ENCODE measurements around the gene MAP4K2. TPM values are rescaled to one million over a fixed set of nuclear protein-coding genes. Genes with fewer than 3 reads are reported as not detected.

MAP4K2 gene
- total and polyA plus RNA-seq, 2 of the 13 experiments (the other 11 are each of a cell fraction or from before 2014, with no cell fraction given): 8.3 to 17.6 TPM

DNA sequence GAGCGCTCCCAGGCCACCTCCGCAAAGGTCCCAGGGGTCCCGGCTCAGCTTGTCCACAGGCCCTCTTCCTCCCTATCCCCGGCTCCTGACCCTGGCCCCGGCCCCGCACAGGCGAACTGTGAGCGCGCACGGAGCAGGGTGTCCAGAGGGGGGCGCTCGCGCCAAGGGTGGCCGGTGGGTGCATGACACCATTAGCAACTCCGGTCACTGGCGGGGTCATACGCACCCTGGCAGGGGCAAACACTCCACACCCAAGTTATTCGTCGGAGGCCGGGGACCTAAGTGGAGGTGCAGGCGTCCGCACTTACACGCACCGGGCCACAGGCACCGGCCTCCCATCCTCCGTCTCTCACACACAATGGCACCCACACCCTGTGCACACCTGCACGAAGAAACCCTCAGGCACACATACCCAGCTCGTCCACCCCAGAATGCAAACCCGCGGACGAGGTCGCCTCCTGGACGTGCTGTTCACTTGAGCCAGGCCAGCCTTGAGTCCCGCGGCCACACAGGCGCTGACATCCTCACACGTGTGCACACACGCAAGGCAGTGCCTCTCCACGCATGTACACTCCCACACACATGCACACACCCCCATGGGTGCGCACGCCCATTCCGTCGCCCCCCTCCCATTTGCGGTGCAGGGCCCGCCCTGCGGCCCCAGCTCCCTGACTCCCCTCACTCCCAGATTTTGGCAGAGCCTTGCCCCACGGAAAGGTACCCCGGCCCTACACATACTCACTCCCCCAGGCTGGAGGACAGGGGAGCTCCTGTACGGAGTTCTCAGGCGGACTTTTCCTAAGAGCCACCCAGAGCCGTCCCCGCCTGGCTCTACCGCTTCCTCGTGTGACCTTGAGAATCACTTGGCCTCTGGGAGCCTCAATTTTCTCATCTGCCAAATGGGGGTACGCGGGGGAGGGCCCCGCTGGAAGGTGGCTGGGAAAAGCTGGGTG is 59.1 kb downstream of the MAP4K2 start, which contains the start of gene RASGRP2 (continued):
- TF ChIP-seq, protein P1, sequence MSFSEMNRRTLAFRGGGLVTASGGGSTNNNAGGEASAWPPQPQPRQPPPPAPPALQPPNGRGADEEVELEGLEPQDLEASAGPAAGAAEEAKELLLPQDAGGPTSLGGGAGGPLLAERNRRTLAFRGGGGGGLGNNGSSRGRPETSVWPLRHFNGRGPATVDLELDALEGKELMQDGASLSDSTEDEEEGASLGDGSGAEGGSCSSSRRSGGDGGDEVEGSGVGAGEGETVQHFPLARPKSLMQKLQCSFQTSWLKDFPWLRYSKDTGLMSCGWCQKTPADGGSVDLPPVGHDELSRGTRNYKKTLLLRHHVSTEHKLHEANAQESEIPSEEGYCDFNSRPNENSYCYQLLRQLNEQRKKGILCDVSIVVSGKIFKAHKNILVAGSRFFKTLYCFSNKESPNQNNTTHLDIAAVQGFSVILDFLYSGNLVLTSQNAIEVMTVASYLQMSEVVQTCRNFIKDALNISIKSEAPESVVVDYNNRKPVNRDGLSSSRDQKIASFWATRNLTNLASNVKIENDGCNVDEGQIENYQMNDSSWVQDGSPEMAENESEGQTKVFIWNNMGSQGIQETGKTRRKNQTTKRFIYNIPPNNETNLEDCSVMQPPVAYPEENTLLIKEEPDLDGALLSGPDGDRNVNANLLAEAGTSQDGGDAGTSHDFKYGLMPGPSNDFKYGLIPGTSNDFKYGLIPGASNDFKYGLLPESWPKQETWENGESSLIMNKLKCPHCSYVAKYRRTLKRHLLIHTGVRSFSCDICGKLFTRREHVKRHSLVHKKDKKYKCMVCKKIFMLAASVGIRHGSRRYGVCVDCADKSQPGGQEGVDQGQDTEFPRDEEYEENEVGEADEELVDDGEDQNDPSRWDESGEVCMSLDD (CRISPR knock-in tag; IDR thresholded peaks at IDR 0.05; ENCODE audit: borderline replicate concordance): no peak
- TF ChIP-seq YY1 (IDR thresholded peaks at IDR 0.05; ENCODE audit: insufficient read depth, insufficient replicate concordance, low read depth, low read length) (peak; percentile 12), ADNP (CRISPR knock-in tag; IDR thresholded peaks at IDR 0.05) (peak; percentile 65; the same call in 1 of the 2 replicates), ZBTB25 (CRISPR knock-in tag; IDR thresholded peaks at IDR 0.05) (no peak), NR1H2 (CRISPR knock-in tag; IDR thresholded peaks at IDR 0.05; ENCODE audit: borderline replicate concordance, low read depth) (no peak), CBX5 (CRISPR knock-in tag; IDR thresholded peaks at IDR 0.05; ENCODE audit: borderline replicate concordance) (no peak), ZNF468 (CRISPR knock-in tag; IDR thresholded peaks at IDR 0.05) (no peak), MIER3 (CRISPR knock-in tag; IDR thresholded peaks at IDR 0.05; ENCODE audit: borderline replicate concordance) (no peak), ZFP62 (CRISPR knock-in tag; IDR thresholded peaks at IDR 0.05) (no peak), ZNF264 (CRISPR knock-in tag; IDR thresholded peaks at IDR 0.05) (no peak), IKZF1 (IDR thresholded peaks at IDR 0.05) (no peak), WIZ (CRISPR knock-in tag; IDR thresholded peaks at IDR 0.05) (no peak), CBX1 (IDR thresholded peaks at IDR 0.05; ENCODE audit: low read depth) (no peak), RFXANK (CRISPR knock-in tag; IDR thresholded peaks at IDR 0.05) (no peak), ZSCAN9 (CRISPR knock-in tag; IDR thresholded peaks at IDR 0.05; ENCODE audit: borderline replicate concordance) (no peak), ZNF10 (CRISPR knock-in tag; IDR thresholded peaks at IDR 0.05; ENCODE audit: borderline replicate concordance, low read depth) (no peak), PHF5A (CRISPR knock-in tag; IDR thresholded peaks at IDR 0.05; ENCODE audit: low read depth, unreplicated experiment) (no peak), ZNF589 (CRISPR knock-in tag; conservative IDR thresholded peaks at IDR 0.05) (no peak), FOXJ3 (CRISPR knock-in tag; IDR thresholded peaks at IDR 0.05; ENCODE audit: borderline replicate concordance) (no peak), EEA1 (CRISPR knock-in tag; IDR thresholded peaks at IDR 0.05; ENCODE audit: borderline replicate concordance) (no peak), SMARCE1 (IDR thresholded peaks at IDR 0.05; ENCODE audit: borderline replicate concordance) (no peak), ZBTB7B (CRISPR knock-in tag; IDR thresholded peaks at IDR 0.05) (no peak), FLYWCH1 (CRISPR knock-in tag; IDR thresholded peaks at IDR 0.05) (no peak), KLF12 (CRISPR knock-in tag; IDR thresholded peaks at IDR 0.05; ENCODE audit: borderline replicate concordance) (no peak)
- TF ChIP-seq, protein P2, sequence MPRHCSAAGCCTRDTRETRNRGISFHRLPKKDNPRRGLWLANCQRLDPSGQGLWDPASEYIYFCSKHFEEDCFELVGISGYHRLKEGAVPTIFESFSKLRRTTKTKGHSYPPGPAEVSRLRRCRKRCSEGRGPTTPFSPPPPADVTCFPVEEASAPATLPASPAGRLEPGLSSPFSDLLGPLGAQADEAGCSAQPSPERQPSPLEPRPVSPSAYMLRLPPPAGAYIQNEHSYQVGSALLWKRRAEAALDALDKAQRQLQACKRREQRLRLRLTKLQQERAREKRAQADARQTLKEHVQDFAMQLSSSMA (CRISPR knock-in tag; IDR thresholded peaks at IDR 0.05): no peak
